GM12878 (cell line): Measurements from ENCODE around the gene DNAH2. TPM values are rescaled to one million over a fixed set of nuclear protein-coding genes. Genes with fewer than 3 reads are reported as not detected.
A peak's percentile ranks its signal among the peaks of the same experiment; 100 is the strongest.

Experiments
- ATAC-seq: fragments of 200-7000 bp; cut with Tn5 transposase; 3 replicates; pipeline ENCODE4 v1.9.1; 2020; ENCODE audit warnings: mild to moderate bottlenecking, moderate library complexity
- Bru-seq: library from RNA; stranded (reverse); fragments of 400-500 nt; gene quantifications from one replicate; lab custom pipeline; 2021; lab: Mats Ljungman, UMichigan
- BruChase-seq, 2 experiments: library from RNA; stranded (reverse); fragments of 400-500 nt; gene quantifications; one replicate each; lab custom pipeline; 2021; lab: Mats Ljungman, UMichigan
- BruUV-seq: library from RNA; stranded (reverse); fragments of 400-500 nt; replicated peaks from 2 replicates; lab custom pipeline; 2021; lab: Mats Ljungman, UMichigan
- CTCF ChIA-PET: fragments of 300-600 bp; sonication (Branson Sonifier 250); formaldehyde crosslinking; extraction: SDS; loops from one replicate; lab custom pipeline; 2021; ENCODE audit warnings: inconsistent platforms; lab: Yijun Ruan, JAX
- POLR2A ChIA-PET: fragments of 350-600 bp; formaldehyde crosslinking; extraction: SDS; loops from one replicate; lab custom pipeline; 2021; ENCODE audit warnings: inconsistent platforms; lab: Charles Lee
- RAD21 ChIA-PET: fragments of 300-600 bp; sonication (Branson Sonifier 250); formaldehyde crosslinking; loops from one replicate; lab custom pipeline; 2023; ENCODE audit warnings: antibody characterized with exemption; ENCODE audit not compliant: unreplicated experiment; lab: Charles Lee
- SMC1A ChIA-PET: fragments of 300-600 bp; sonication (Branson Sonifier 250); formaldehyde crosslinking; loops from one replicate; lab custom pipeline; 2023; ENCODE audit not compliant: unreplicated experiment, uncharacterized antibody; lab: Charles Lee
- DNase-seq: peaks from one replicate; pipeline ENCODE4 v3.0.0-alpha.2; 2011; ENCODE audit warnings: low read depth, low spot score
- FAIRE-seq: peaks from 3 replicates; lab custom pipeline; 2011; peaks lifted over from hg19 to GRCh38; lab: Jason Lieb, UNC
- H2AFZ ChIP-seq: 2 replicates; pipeline ENCODE4 v1.6.0; 2011; ENCODE audit warnings: low read depth, low read length, control low read depth; ENCODE audit not compliant: control insufficient read depth
- H3K27ac ChIP-seq: 2 replicates; pipeline ENCODE4 v1.5.1; 2011; ENCODE audit warnings: control low read depth; ENCODE audit not compliant: control insufficient read depth, insufficient read depth
- H3K27me3 ChIP-seq, 2 experiments: replicated peaks in 1 of 2; 2 replicates each; pipeline versions ENCODE4 v1.6.0 to v1.6.1; 2011; ENCODE audit warnings: low read length in 1 of 2; ENCODE audit not compliant: control insufficient read depth in 2 of 2, insufficient read depth in 2 of 2
- H3K36me3 ChIP-seq, 2 experiments: 2 replicates each; pipeline ENCODE4 v1.5.1; 2011; ENCODE audit warnings: low read length in 1 of 2; ENCODE audit not compliant: control insufficient read depth in 2 of 2, insufficient read depth in 2 of 2
- H3K4me1 ChIP-seq: 2 replicates; pipeline ENCODE4 v1.6.1; 2011; ENCODE audit warnings: mild to moderate bottlenecking, low read length, moderate library complexity, mixed read lengths; ENCODE audit not compliant: control insufficient read depth, insufficient read depth
- H3K4me2 ChIP-seq: 2 replicates; pipeline ENCODE4 v1.6.0; 2011; ENCODE audit warnings: control low read depth; ENCODE audit not compliant: control insufficient read depth, insufficient read depth
- H3K4me3 ChIP-seq: fragments of 200-600 bp; sonication (generic); 2 replicates; pipeline ENCODE4 v1.5.1; 2016
- H3K79me2 ChIP-seq: 2 replicates; pipeline ENCODE4 v1.6.0; 2011; ENCODE audit warnings: low read length; ENCODE audit not compliant: control insufficient read depth, insufficient read depth
- H3K9ac ChIP-seq: 2 replicates; pipeline ENCODE4 v1.8.0; 2011; ENCODE audit warnings: low read length, control low read depth, mixed read lengths; ENCODE audit not compliant: control insufficient read depth, insufficient read depth
- H3K9me3 ChIP-seq: replicated peaks from 3 replicates; pipeline ENCODE4 v1.5.1; 2011; ENCODE audit warnings: mild to moderate bottlenecking, low read length; ENCODE audit not compliant: control insufficient read depth, insufficient read depth
- H4K20me1 ChIP-seq: 2 replicates; pipeline ENCODE4 v1.6.0; 2011; ENCODE audit not compliant: control insufficient read depth, insufficient read depth
- BCL11A ChIP-seq: IDR thresholded peaks from 2 replicates; pipeline ENCODE4 v1.6.1; 2011; ENCODE audit warnings: low read depth, low read length
- BHLHE40 ChIP-seq, 2 experiments: fragments of 450-650 bp in 1 of 2; IDR thresholded peaks; 2 replicates each; pipeline ENCODE4 v1.6.1; 2011 to 2017; ENCODE audit warnings: low read depth in 2 of 2, borderline replicate concordance in 1 of 2, improper control_type of control experiment in 1 of 2, low read length in 1 of 2, mild to moderate bottlenecking in 1 of 2
- BMI1 ChIP-seq: fragments of 450-650 bp; IDR thresholded peaks from 2 replicates; pipeline ENCODE4 v1.6.1; 2016; ENCODE audit warnings: mild to moderate bottlenecking, moderate library complexity, borderline replicate concordance
- IKZF2 ChIP-seq, 2 experiments: fragments of 450-650 bp; IDR thresholded peaks; 2 replicates each; pipeline ENCODE4 v1.6.1; 2017; ENCODE audit warnings: mild to moderate bottlenecking in 2 of 2, moderate library complexity in 2 of 2
- MEF2B ChIP-seq: fragments of 450-650 bp; IDR thresholded peaks from 2 replicates; pipeline ENCODE4 v1.6.1; 2018; ENCODE audit warnings: mild to moderate bottlenecking, moderate library complexity; ENCODE audit not compliant: partially characterized antibody, poor library complexity, severe bottlenecking
- NR2F1 ChIP-seq: fragments of 450-650 bp; conservative IDR thresholded peaks from 2 replicates; pipeline ENCODE4 v1.6.1; 2017; ENCODE audit warnings: mild to moderate bottlenecking
- RAD21 ChIP-seq: IDR thresholded peaks from 2 replicates; pipeline ENCODE4 v1.6.1; 2011; ENCODE audit warnings: mild to moderate bottlenecking, low read depth, low read length, moderate library complexity; ENCODE audit not compliant: insufficient read depth
- SMAD1 ChIP-seq: fragments of 450-650 bp; IDR thresholded peaks from 2 replicates; pipeline ENCODE4 v1.6.1; 2018; ENCODE audit warnings: mild to moderate bottlenecking, low read depth; ENCODE audit not compliant: partially characterized antibody
- SMC3 ChIP-seq: IDR thresholded peaks from 2 replicates; pipeline ENCODE4 v1.6.1; 2011; ENCODE audit warnings: low read length, improper control_type of control experiment, borderline replicate concordance
- WGBS: methylation state at CpG from one replicate; pipeline ENCODE4 v1.1.6; 2016; ENCODE audit warnings: low lambda C conversion rate; ENCODE audit not compliant: insufficient replicate concordance, insufficient coverage; ENCODE audit errors: missing lambda C conversion rate; 5-methylcytosine and 5-hydroxymethylcytosine counted together
- in situ Hi-C: fragments of 300-500 bp; cut with MboI; formaldehyde crosslinking; loops from 9 replicates; pipeline ENCODE4 v1.14.3; 2018; ENCODE audit warnings: mixed read lengths
- intact Hi-C: fragments of 100-400 bp; cut with micrococcal nuclease; formaldehyde crosslinking; loops from one replicate; pipeline ENCODE4 v1.14.2; 2022; ENCODE audit not compliant: unreplicated experiment
- long read RNA-seq, 2 experiments: library from polyadenylated mRNA; unstranded; transcript quantifications; one replicate each; pipeline ENCODE4 v2.0.0, GENCODE V29; 2019 to 2020
- polyA minus RNA-seq, 3 experiments: library from RNA; depleted of rRNA, polyadenylated mRNA; stranded (reverse); fragments of >200 nt; gene quantifications; 2 replicates each; pipeline ENCODE4 v1.2.3, GENCODE V29; 2011
- polyA plus RNA-seq, 11 experiments: library from polyadenylated mRNA; depleted of rRNA in 4 of 11; unstranded in 6 of 11; stranded (reverse) in 5 of 11; fragments of >200 nt; fragmentation: Nextera tagmentation in 4 of 11; fragmentation: Illumina TruSeq in 1 of 11; extraction: Ambion mirVana in 4 of 11; extraction: Trizol in 1 of 11; gene quantifications; 1 replicate in 1 of 11; 2 replicates in 10 of 11; pipeline versions ENCODE4 v1.2.1 to v1.2.3, GENCODE V29; 2011 to 2016; ENCODE audit warnings: inconsistent platforms in 2 of 11, missing spikeins in 2 of 11, low read depth in 1 of 11
- total RNA-seq, 4 experiments: library from RNA; depleted of rRNA in 3 of 4; stranded (reverse); fragments of >200 nt in 3 of 4; fragmentation: Illumina TruSeq in 1 of 4; extraction: Trizol in 1 of 4; gene quantifications; 2 replicates each; pipeline versions ENCODE4 v1.2.1 to v1.2.3, GENCODE V29; 2013 to 2021
- TF ChIP-seq, protein P1 (sequence below), 3 experiments: IDR thresholded peaks in 2 of 3; conservative IDR thresholded peaks in 1 of 3; 2 replicates each; pipeline ENCODE4 v1.5.1; 2011; ENCODE audit warnings: low read depth in 3 of 3, low read length in 3 of 3, mild to moderate bottlenecking in 3 of 3, control low read depth in 2 of 3, moderate library complexity in 2 of 3, inconsistent platforms in 1 of 3, mixed read lengths in 1 of 3; ENCODE audit not compliant: control insufficient read depth in 2 of 3, insufficient read depth in 1 of 3; ENCODE audit errors: extremely low read depth in 1 of 3

DNAH2 gene
- not detected in 2 replicates for total RNA-seq (2013; cell fraction: nucleolus; rRNA removed)
- total RNA-seq (2014; rRNA removed) (not detected in 2 replicates), total RNA-seq (2014; rRNA removed; fragmentation: Illumina TruSeq; extraction: Trizol) (not detected in 2 replicates), total RNA-seq (2021) (not detected in 2 replicates), polyA plus RNA-seq (2011; rRNA removed) (not detected in 2 replicates), polyA plus RNA-seq (2014; fragmentation: Illumina TruSeq; extraction: Trizol) (not detected in 2 replicates), polyA plus RNA-seq (2014; fragmentation: Nextera tagmentation; extraction: Ambion mirVana) (not detected), polyA plus RNA-seq (2014; rRNA removed) (0.01 TPM in 1 of 2 replicates, not detected in the other), polyA plus RNA-seq (2016; fragmentation: Nextera tagmentation; extraction: Ambion mirVana) (not detected), polyA minus RNA-seq (2011; rRNA and poly(A)+ RNA removed) (not detected in 2 replicates), Bru-seq, nascent RNA (percentile 2 among the genes with signal in this experiment), BruChase-seq, experiment 1, labeled RNA remaining after a 6-hour chase (percentile 1 among the genes with signal in this experiment), BruChase-seq, experiment 2, labeled RNA remaining after a 2-hour chase (percentile 2 among the genes with signal in this experiment)
- not detected for polyA plus RNA-seq (2011; ENCODE audit: low read depth)
- polyA plus RNA-seq (2011; cell fraction: cytosol; rRNA removed), result not detected in 2 replicates
- 0.01 and 0.03 TPM in 2 replicates for polyA plus RNA-seq (2011; cell fraction: nucleus; rRNA removed)
- 0.03 and 0.09 TPM in 2 replicates for polyA plus RNA-seq (2012)
- not detected in 2 replicates for polyA minus RNA-seq (2011; cell fraction: cytosol; rRNA and poly(A)+ RNA removed)
- not detected in 2 replicates for polyA minus RNA-seq (2011; cell fraction: nucleus; rRNA and poly(A)+ RNA removed)
- long read RNA-seq, experiment 1, result 0 reads
- long read RNA-seq, experiment 2, result 0 reads

- H3K4me2 ChIP-seq, result peak within 1 kb of the TSS; percentile 75
- ChIA-PET CTCF (interaction anchor here (1.2 kb wide), 1 partner anchor 203 kb away, joined by 5 read pairs; no protein-coding TSS in a partner anchor), SMC1A (no interaction called here), RAD21 (interaction anchor here (0.6 kb wide), 2 partner anchors 361 to 403 kb away, joined by 3 read pairs; no protein-coding TSS in a partner anchor), POLR2A (no interaction called here)
- no peaks in the 10 kb centered on the region for H3K4me1 ChIP-seq
- peaks cover 6 to 11% of the 10 kb centered on the region in 2 experiments for H3K27me3 ChIP-seq
- no peaks in the 10 kb centered on the region for H3K9me3 ChIP-seq
- H2AFZ ChIP-seq, result peak within 1 kb of the TSS; percentile 33; the same call in 1 of the 2 replicates
- TF ChIP-seq BCL11A, result no peak
- 0 out of 4 replicates have a peak, but pooled peaks of 1 of the 2 experiments have one; percentile 11 for TF ChIP-seq IKZF2 (IDR thresholded peaks at IDR 0.05)
- TF ChIP-seq NR2F1, result no peak
- TF ChIP-seq BHLHE40 (IDR thresholded peaks at IDR 0.05; ENCODE audit: borderline replicate concordance in 1 of 2, low read depth in 2 of 2, low read length in 1 of 2), result peak; percentile 42 to 84; a peak in 3 of 4 replicates
- peak; percentile 5 for TF ChIP-seq MEF2B
- TF ChIP-seq RAD21, result 0 out of 2 replicates have a peak, but pooled peaks have one; percentile 7
- peak; percentile 88 for TF ChIP-seq BMI1
- TF ChIP-seq SMC3, result peak; percentile 32; the same call in 1 of the 2 replicates
- TF ChIP-seq, protein P1, sequence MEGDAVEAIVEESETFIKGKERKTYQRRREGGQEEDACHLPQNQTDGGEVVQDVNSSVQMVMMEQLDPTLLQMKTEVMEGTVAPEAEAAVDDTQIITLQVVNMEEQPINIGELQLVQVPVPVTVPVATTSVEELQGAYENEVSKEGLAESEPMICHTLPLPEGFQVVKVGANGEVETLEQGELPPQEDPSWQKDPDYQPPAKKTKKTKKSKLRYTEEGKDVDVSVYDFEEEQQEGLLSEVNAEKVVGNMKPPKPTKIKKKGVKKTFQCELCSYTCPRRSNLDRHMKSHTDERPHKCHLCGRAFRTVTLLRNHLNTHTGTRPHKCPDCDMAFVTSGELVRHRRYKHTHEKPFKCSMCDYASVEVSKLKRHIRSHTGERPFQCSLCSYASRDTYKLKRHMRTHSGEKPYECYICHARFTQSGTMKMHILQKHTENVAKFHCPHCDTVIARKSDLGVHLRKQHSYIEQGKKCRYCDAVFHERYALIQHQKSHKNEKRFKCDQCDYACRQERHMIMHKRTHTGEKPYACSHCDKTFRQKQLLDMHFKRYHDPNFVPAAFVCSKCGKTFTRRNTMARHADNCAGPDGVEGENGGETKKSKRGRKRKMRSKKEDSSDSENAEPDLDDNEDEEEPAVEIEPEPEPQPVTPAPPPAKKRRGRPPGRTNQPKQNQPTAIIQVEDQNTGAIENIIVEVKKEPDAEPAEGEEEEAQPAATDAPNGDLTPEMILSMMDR (IDR thresholded peaks at IDR 0.05 in 2 of 3, conservative IDR thresholded peaks at IDR 0.05 in 1 of 3; ENCODE audit: control insufficient read depth in 2 of 3, extremely low read depth in 1 of 3, insufficient read depth in 1 of 3, low read depth in 3 of 3, low read length in 3 of 3), result peak; percentile 28 to 45 (median 37); a peak in 5 of 6 replicates
- TF ChIP-seq SMAD1, result no peak
- H3K79me2 ChIP-seq, result no peaks in the 10 kb centered on the region
- H3K9ac ChIP-seq, result no peak within 1 kb of the TSS
- in situ Hi-C loops, result no loop called here
- FAIRE-seq (no peak), DNase-seq (no peak), ATAC-seq (peak; percentile 92)
- no peaks in the 10 kb centered on the region for H3K36me3 ChIP-seq
- intact Hi-C loops, result no loop called here
- H3K4me3 ChIP-seq, result peak within 1 kb of the TSS; percentile 17; the same call in 1 of the 2 replicates
- no TSS peak for BruUV-seq
- H3K27ac ChIP-seq, result no peak within 1 kb of the TSS
- H4K20me1 ChIP-seq, result no peaks in the 10 kb centered on the region
- WGBS, result 4% methylated on average over 44 of the region's 64 CpGs
Observed at GRCh38 chr17:7716901-7717755, at the start of gene DNAH2. TSS of gene DNAH2 (plus strand) at chr17:7717744. CDS start at chr17:7719735, 1,991 bp downstream.
